Kidney (tissue), 14 donors: ENCODE measurements around the gene LTBP4. TPM values are rescaled to one million over a fixed set of nuclear protein-coding genes. Genes with fewer than 3 reads are reported as not detected.
A peak's percentile ranks its signal among the peaks of the same experiment; 100 is the strongest.

Experiments used
- DNase-seq, 5 donors: peaks; one replicate each; pipeline ENCODE4 v3.0.0-alpha.2; 2013 to 2020
- FAIRE-seq: peaks from 2 replicates; lab custom pipeline; 2012; peaks lifted over from hg19 to GRCh38; lab: Jason Lieb, UNC
- H3K27ac ChIP-seq, 2 donors: one replicate each; pipeline ENCODE4 v1.7.0; 2013; ENCODE audit warnings: low read depth in 2 of 2, low read length in 2 of 2, inconsistent platforms in 1 of 2
- H3K27me3 ChIP-seq: one replicate; pipeline ENCODE4 v1.7.1; 2013; ENCODE audit warnings: low read length, inconsistent platforms; ENCODE audit not compliant: control insufficient read depth, insufficient read depth
- H3K36me3 ChIP-seq, 3 donors: one replicate each; pipeline versions ENCODE4 v1.7.0 to v1.7.1; 2013; ENCODE audit warnings: low read length in 3 of 3, control low read depth in 1 of 3, inconsistent platforms in 1 of 3; ENCODE audit not compliant: insufficient read depth in 3 of 3, control insufficient read depth in 2 of 3
- H3K4me1 ChIP-seq, 3 donors: one replicate each; pipeline versions ENCODE4 v1.7.0 to v1.7.1; 2013; ENCODE audit warnings: low read length in 3 of 3, inconsistent platforms in 1 of 3, low read depth in 1 of 3; ENCODE audit not compliant: control insufficient read depth in 2 of 3, insufficient read depth in 2 of 3
- H3K4me3 ChIP-seq, 3 donors: one replicate each; pipeline versions ENCODE4 v1.7.0 to v1.8.1; 2013; ENCODE audit warnings: low read length in 3 of 3, control low read depth in 1 of 3, inconsistent platforms in 1 of 3
- H3K9ac ChIP-seq, 3 donors: one replicate each; pipeline versions ENCODE4 v1.7.0 to v1.7.1; 2013; ENCODE audit warnings: low read length in 3 of 3, control low read depth in 1 of 3, inconsistent platforms in 1 of 3
- H3K9me3 ChIP-seq, 3 donors: one replicate each; pipeline versions ENCODE4 v1.7.0 to v1.7.1; 2013; ENCODE audit warnings: low read length in 3 of 3, control low read depth in 1 of 3, inconsistent platforms in 1 of 3; ENCODE audit not compliant: control insufficient read depth in 2 of 3, insufficient read depth in 1 of 3
- intact Hi-C: fragments of 100-400 bp; cut with DNase I; formaldehyde crosslinking; loops from one replicate; pipeline ENCODE4 v1.11.1; 2022
- polyA plus RNA-seq: library from polyadenylated mRNA; stranded (reverse); fragments of 350-450 nt; fragmentation: Illumina TruSeq; extraction: RNeasy Lipid Tissue Mini Kit (QIAGEN cat#74804); gene quantifications from one replicate; pipeline ENCODE4 v1.2.3, GENCODE V29; 2014; ENCODE audit warnings: low read depth, low replicate concordance; ENCODE audit not compliant: insufficient read depth
- total RNA-seq: library from RNA; stranded (reverse); fragmentation: NEBNext Ultra II Directional; extraction: Animal tissue kit (Norgen Biotek cat#: 25700); gene quantifications from one replicate; pipeline ENCODE4 v1.2.1, GENCODE V29; 2021
- TF ChIP-seq, protein P1 (sequence below): IDR thresholded peaks from 3 replicates; pipeline ENCODE4 v1.5.1; 2012; ENCODE audit warnings: mild to moderate bottlenecking, moderate library complexity, borderline replicate concordance; ENCODE audit not compliant: insufficient read depth; ENCODE audit errors: extremely low read depth
- donor health status: control.
- donor health status: control.
- donor health status: control.
- donor health status: control.
- donor health status: control.
- donor health status: DM: yes; HTN: yes; CAD: no.
- donor health status: Normal renal cell carcinoma (clear cell type).

The LTBP4 gene
- total and polyA plus RNA-seq, 2 donors from 2014 or later = 52.1 to 155 TPM

GRCh38 chr19:40659116-40659515 lies 57.9 kb downstream of the LTBP4 start:
- H3K4me1 ChIP-seq = peaks cover 0 to 7% (median 0%) of the 10 kb centered on the region in 3 donors
- no peaks in the 10 kb centered on the region for H3K9me3 ChIP-seq
- no peaks in the 10 kb centered on the region for H3K36me3 ChIP-seq
- H3K27ac ChIP-seq = no peak overlapping the region
- DNase-seq (peak in 1 of 5 donors; percentile 7), FAIRE-seq (no peak)
- intact Hi-C loops = no loop called here
- H3K9ac ChIP-seq = no peak overlapping the region
- no peak overlapping the region for H3K4me3 ChIP-seq
- TF ChIP-seq, protein P1, sequence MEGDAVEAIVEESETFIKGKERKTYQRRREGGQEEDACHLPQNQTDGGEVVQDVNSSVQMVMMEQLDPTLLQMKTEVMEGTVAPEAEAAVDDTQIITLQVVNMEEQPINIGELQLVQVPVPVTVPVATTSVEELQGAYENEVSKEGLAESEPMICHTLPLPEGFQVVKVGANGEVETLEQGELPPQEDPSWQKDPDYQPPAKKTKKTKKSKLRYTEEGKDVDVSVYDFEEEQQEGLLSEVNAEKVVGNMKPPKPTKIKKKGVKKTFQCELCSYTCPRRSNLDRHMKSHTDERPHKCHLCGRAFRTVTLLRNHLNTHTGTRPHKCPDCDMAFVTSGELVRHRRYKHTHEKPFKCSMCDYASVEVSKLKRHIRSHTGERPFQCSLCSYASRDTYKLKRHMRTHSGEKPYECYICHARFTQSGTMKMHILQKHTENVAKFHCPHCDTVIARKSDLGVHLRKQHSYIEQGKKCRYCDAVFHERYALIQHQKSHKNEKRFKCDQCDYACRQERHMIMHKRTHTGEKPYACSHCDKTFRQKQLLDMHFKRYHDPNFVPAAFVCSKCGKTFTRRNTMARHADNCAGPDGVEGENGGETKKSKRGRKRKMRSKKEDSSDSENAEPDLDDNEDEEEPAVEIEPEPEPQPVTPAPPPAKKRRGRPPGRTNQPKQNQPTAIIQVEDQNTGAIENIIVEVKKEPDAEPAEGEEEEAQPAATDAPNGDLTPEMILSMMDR = no peak
- H3K27me3 ChIP-seq = no peaks in the 10 kb centered on the region

DNA sequence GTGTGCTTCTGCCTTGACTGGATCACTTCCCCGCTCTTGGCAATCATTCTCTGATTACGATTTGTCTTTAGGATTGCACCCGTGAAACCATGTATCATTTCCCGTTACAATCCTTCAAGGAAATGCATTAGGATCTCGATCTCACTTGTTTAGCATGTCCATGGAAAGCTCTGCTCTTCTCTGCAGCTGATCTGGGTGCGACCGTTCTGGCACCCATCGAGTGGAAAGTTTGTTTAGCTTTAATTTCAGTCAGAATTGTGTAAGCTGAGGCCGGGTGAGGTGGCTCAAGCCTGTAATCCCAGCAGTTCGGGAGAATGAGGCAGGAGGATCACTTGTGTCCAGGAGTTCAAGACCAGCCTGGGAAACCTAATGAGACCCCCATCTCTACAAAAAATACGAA lies 58.4 kb downstream of the LTBP4 start:
- Histone ChIP-seq H3K9ac (no peak overlapping the region), H3K36me3 (no peaks in the 10 kb centered on the region), H3K27me3 (no peaks in the 10 kb centered on the region), H3K9me3 (no peaks in the 10 kb centered on the region), H3K4me3 (no peak overlapping the region), H3K27ac (no peak overlapping the region), H3K4me1 (peaks cover 0 to 7% (median 0%) of the 10 kb centered on the region in 3 donors)
- DNase-seq (peak in 1 of 5 donors; percentile 11), FAIRE-seq (no peak)
- intact Hi-C loops = no loop called here
- TF ChIP-seq, protein P1 = no peak

DNA sequence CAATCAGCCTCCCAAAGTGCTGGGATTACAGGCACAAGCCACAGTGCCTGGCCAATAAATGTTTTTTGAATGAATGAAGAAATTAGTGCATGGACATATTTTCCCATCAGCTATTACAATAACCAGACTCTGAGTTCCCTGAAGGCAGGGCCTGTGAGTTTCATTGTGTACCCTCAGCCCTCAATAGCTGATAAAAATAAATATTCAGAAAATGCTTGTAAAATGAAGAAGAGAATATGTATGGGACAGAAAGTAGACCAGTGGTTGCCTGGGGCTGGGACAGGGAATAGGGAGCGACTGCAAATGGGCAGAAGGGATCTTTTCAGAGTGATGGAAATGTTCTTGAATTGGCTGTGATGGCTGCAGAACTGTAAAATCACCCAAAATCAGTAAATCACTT lies 60.4 kb downstream of the LTBP4 start:
- no peak for FAIRE-seq
- H3K9me3 ChIP-seq = no peaks in the 10 kb centered on the region
- intact Hi-C loops = loop anchor here (10.0 kb wide), 1 partner anchor 143 kb away; no protein-coding TSS in a partner anchor
- no peak overlapping the region for H3K4me3 ChIP-seq
- no peak overlapping the region for H3K9ac ChIP-seq
- TF ChIP-seq, protein P1 = no peak
- no peaks in the 10 kb centered on the region for H3K27me3 ChIP-seq
- peak in 1 of 5 donors; percentile 6 for DNase-seq
- peaks cover 0 to 7% (median 0%) of the 10 kb centered on the region in 3 donors for H3K4me1 ChIP-seq
- H3K36me3 ChIP-seq = no peaks in the 10 kb centered on the region
- no peak overlapping the region for H3K27ac ChIP-seq
